GM18511 (cell line): ENCODE results near the gene DPCD.
"Not testable (repeated sequence)": the region's sequence is repeated elsewhere in the genome, so short reads cannot be mapped to it uniquely, and the experiment has no call there.

ENCODE experiments used
- ATAC-seq: cut with Tn5 transposase; IDR thresholded peaks from one replicate; pipeline ENCODE4 v1.9.1; 2021; ENCODE audit warnings: mild to moderate bottlenecking, moderate library complexity; ENCODE audit not compliant: unreplicated experiment

The DPCD gene

GRCh38 chr10:101580486-101581399, 7.4 kb upstream of the DPCD start:
- no peak for ATAC-seq

- ATAC-seq = no peak
Measured at GRCh38 chr10:101585841-101586240, 2.3 kb upstream of the DPCD start.

- ATAC-seq = no peak
Measured at GRCh38 chr10:101588879-101589278, 758 bp downstream of the DPCD start.

- not testable (repeated sequence) for ATAC-seq
Measured at GRCh38 chr10:101593331-101593730, 5.2 kb downstream of the DPCD start.

- ATAC-seq = no peak
Measured at GRCh38 chr10:101595591-101596433, 7.7 kb downstream of the DPCD start.

GRCh38 chr10:101597091-101597900, 9.2 kb downstream of the DPCD start:
- ATAC-seq = no peak

- no peak for ATAC-seq
Measured at GRCh38 chr10:101601541-101601940, 13.4 kb downstream of the DPCD start.

GRCh38 chr10:101602761-101603398, 14.8 kb downstream of the DPCD start:
- no peak for ATAC-seq

GRCh38 chr10:101607124-101607523, 19.0 kb downstream of the DPCD start:
- no peak for ATAC-seq

- ATAC-seq = no peak
Measured at GRCh38 chr10:101609481-101609880, 21.4 kb downstream of the DPCD start.

- no peak for ATAC-seq
Measured at GRCh38 chr10:101611096-101611905, 23.2 kb downstream of the DPCD start.

- no peak for ATAC-seq
Measured at GRCh38 chr10:101612086-101612485, 24.0 kb downstream of the DPCD start.

GRCh38 chr10:101612872-101613271, 24.8 kb downstream of the DPCD start:
- ATAC-seq = no peak

- ATAC-seq = no peak
Measured at GRCh38 chr10:101613646-101614045, 25.5 kb downstream of the DPCD start.

GRCh38 chr10:101614663-101615524, 26.8 kb downstream of the DPCD start:
- no peak for ATAC-seq

- no peak for ATAC-seq
Measured at GRCh38 chr10:101615525-101616116, 27.5 kb downstream of the DPCD start.

- no peak for ATAC-seq
Measured at GRCh38 chr10:101616415-101617101, 28.4 kb downstream of the DPCD start.
